Neutrophil (primary cell): ENCODE results near the gene GRIK2.

Experiments
- H3K27ac ChIP-seq: fragments of 200-600 bp; sonication (generic); 2 replicates; pipeline ENCODE4 v1.5.1; 2016; ENCODE audit warnings: mild to moderate bottlenecking, moderate library complexity
- H3K27me3 ChIP-seq: fragments of 200-600 bp; sonication (generic); 2 replicates; pipeline ENCODE4 v1.6.0; 2016; ENCODE audit warnings: mild to moderate bottlenecking
- H3K36me3 ChIP-seq: fragments of 200-600 bp; sonication (generic); 2 replicates; pipeline ENCODE4 v1.5.1; 2017
- H3K4me1 ChIP-seq, 2 experiments: fragments of 200-600 bp in 1 of 2; sonication (generic) in 1 of 2; 1 replicate in 1 of 2; 2 replicates in 1 of 2; pipeline versions ENCODE4 v1.5.1 to v1.6.1; 2013 to 2016; ENCODE audit warnings: low read depth in 1 of 2, low read length in 1 of 2, mild to moderate bottlenecking in 1 of 2, moderate library complexity in 1 of 2; ENCODE audit not compliant: control insufficient read depth in 1 of 2, insufficient read depth in 1 of 2
- H3K4me3 ChIP-seq, 2 experiments: fragments of 200-600 bp in 1 of 2; sonication (generic) in 1 of 2; 1 replicate in 1 of 2; 2 replicates in 1 of 2; pipeline ENCODE4 v1.5.1; 2013 to 2016; ENCODE audit warnings: low read depth in 1 of 2, low read length in 1 of 2, mild to moderate bottlenecking in 1 of 2, moderate library complexity in 1 of 2
- H3K9me3 ChIP-seq: fragments of 200-600 bp; sonication (generic); 2 replicates; pipeline ENCODE4 v1.5.1; 2016
- CTCF ChIP-seq: fragments of 200-600 bp; sonication (generic); IDR thresholded peaks from 2 replicates; pipeline ENCODE4 v1.5.1; 2016; ENCODE audit warnings: antibody characterized with exemption

The GRIK2 gene

GRCh38 chr6:101513181-101513580 lies 119.7 kb downstream of the GRIK2 start:
- H3K4me1 ChIP-seq, result no peaks in the 10 kb centered on the region
- no peaks in the 10 kb centered on the region for H3K36me3 ChIP-seq
- no peak overlapping the region for H3K27ac ChIP-seq
- no peak for TF ChIP-seq CTCF
- no peak overlapping the region for H3K4me3 ChIP-seq
- H3K9me3 ChIP-seq, result no peaks in the 10 kb centered on the region
- H3K27me3 ChIP-seq, result no peaks in the 10 kb centered on the region

DNA sequence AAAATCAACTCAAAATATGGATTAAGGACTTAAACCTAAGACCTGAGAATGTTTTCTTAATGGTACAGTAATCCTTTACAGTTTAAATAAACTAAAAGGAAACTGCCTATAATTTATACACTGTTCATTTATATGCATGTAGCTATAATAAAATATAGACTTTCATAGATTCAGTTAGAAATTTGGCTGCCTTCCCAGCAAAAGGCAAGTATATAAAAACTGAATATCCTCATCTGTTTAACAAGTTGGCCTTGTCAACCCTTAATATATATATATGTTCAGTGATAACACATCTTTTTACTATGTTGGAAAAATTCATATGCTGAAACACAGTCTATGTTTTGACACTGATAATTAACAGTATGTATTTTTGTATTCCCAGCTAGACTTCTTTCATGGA lies 123.1 kb downstream of the GRIK2 start:
- TF ChIP-seq CTCF, result no peak
- no peaks in the 10 kb centered on the region for H3K36me3 ChIP-seq
- H3K27ac ChIP-seq, result no peak overlapping the region
- H3K9me3 ChIP-seq, result no peaks in the 10 kb centered on the region
- no peak overlapping the region for H3K4me3 ChIP-seq
- H3K27me3 ChIP-seq, result no peaks in the 10 kb centered on the region
- H3K4me1 ChIP-seq, result no peaks in the 10 kb centered on the region

GRCh38 chr6:101517632-101518031 lies 124.1 kb downstream of the GRIK2 start:
- TF ChIP-seq CTCF, result no peak
- Histone ChIP-seq H3K4me1 (no peaks in the 10 kb centered on the region), H3K9me3 (no peaks in the 10 kb centered on the region), H3K36me3 (no peaks in the 10 kb centered on the region), H3K4me3 (no peak overlapping the region), H3K27ac (no peak overlapping the region), H3K27me3 (no peaks in the 10 kb centered on the region)

DNA sequence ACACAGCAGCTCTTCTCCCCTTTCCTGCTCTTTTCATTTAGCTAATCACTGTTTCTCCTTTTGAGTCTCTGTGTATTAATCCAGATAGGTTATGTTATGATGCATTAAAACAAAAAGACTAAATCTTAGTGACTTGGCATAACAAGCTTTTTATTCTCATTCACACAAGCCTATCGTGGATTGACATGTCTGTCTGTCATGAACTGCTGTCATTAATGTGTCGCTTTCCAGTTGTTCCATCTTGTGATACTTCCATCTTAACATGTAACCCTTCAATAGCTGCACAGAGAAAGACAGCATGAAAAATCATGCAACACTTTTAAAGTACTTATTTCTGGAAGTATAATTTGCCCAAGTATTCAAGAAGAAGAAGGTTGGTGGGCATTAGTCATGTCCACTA lies 128.7 kb downstream of the GRIK2 start:
- no peaks in the 10 kb centered on the region for H3K4me1 ChIP-seq
- TF ChIP-seq CTCF, result no peak
- H3K27ac ChIP-seq, result no peak overlapping the region
- no peaks in the 10 kb centered on the region for H3K9me3 ChIP-seq
- H3K4me3 ChIP-seq, result no peak overlapping the region
- no peaks in the 10 kb centered on the region for H3K27me3 ChIP-seq
- no peaks in the 10 kb centered on the region for H3K36me3 ChIP-seq

DNA sequence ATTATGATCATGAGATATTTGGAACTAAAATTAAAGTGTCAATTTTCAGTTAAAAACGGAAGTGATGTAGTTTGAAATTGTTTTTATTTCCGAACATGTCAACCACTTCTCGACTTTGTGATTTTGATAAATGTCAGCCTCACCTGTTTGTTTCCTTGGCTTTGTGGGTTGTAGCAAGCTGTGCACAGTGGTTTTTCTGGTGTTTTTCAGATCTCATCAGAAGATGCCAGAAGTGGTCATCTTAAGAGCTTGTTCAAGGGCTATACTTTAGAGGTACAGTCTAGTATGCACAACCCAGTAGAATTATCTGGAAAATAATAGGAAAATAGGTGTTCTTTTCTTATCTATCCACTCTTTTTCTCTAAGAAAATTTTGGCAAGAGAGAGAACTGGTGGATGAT lies 134.0 kb downstream of the GRIK2 start:
- Histone ChIP-seq H3K4me1 (no peaks in the 10 kb centered on the region), H3K27ac (no peak overlapping the region), H3K36me3 (no peaks in the 10 kb centered on the region), H3K27me3 (no peaks in the 10 kb centered on the region), H3K4me3 (no peak overlapping the region), H3K9me3 (no peaks in the 10 kb centered on the region)
- TF ChIP-seq CTCF, result no peak

- Histone ChIP-seq H3K9me3 (no peaks in the 10 kb centered on the region), H3K27me3 (no peaks in the 10 kb centered on the region), H3K36me3 (no peaks in the 10 kb centered on the region), H3K27ac (no peak overlapping the region), H3K4me1 (no peaks in the 10 kb centered on the region), H3K4me3 (no peak overlapping the region)
- TF ChIP-seq CTCF, result no peak
Measured at GRCh38 chr6:101528801-101529200, 135.3 kb downstream of the GRIK2 start.
